ENCODE data around the gene COG2.
"Not testable (repeated sequence)": the region's sequence is repeated elsewhere in the genome, so short reads cannot be mapped to it uniquely, and the experiment has no call there.

COG2 gene

GRCh38 chr1:230709619-230710542 is 67.6 kb downstream of the COG2 start:
- Histone ChIP-seq H3K4me3 (ENCODE audit: low read depth in 1 of 5, low read length in 5 of 5) (no peak overlapping the region), H3K36me3 (ENCODE audit: control insufficient read depth in 5 of 5, insufficient read depth in 5 of 5, low read length in 5 of 5) (no peaks in the 10 kb centered on the region), H3K9ac (ENCODE audit: low read length in 5 of 5) (no peak overlapping the region), H3K9me3 (ENCODE audit: control insufficient read depth in 5 of 5, low read length in 5 of 5) (no peaks in the 10 kb centered on the region), H3K4me1 (ENCODE audit: control insufficient read depth in 5 of 5, insufficient read depth in 5 of 5, low read length in 5 of 5) (peaks cover 2 to 41% (median 30%) of the 10 kb centered on the region in 5 donors), H3K27me3 (ENCODE audit: control insufficient read depth in 5 of 5, insufficient read depth in 4 of 5, low read length in 5 of 5) (peaks cover 0 to 4% (median 0%) of the 10 kb centered on the region in 5 donors), H3K27ac (ENCODE audit: low read depth, low read length) (no peak overlapping the region)

- Histone ChIP-seq H3K9ac (ENCODE audit: low read length in 5 of 5) (no peak overlapping the region), H3K4me1 (ENCODE audit: control insufficient read depth in 5 of 5, insufficient read depth in 5 of 5, low read length in 5 of 5) (peaks cover 2 to 42% (median 30%) of the 10 kb centered on the region in 5 donors), H3K27ac (ENCODE audit: low read depth, low read length) (no peak overlapping the region), H3K9me3 (ENCODE audit: control insufficient read depth in 5 of 5, low read length in 5 of 5) (no peaks in the 10 kb centered on the region), H3K36me3 (ENCODE audit: control insufficient read depth in 5 of 5, insufficient read depth in 5 of 5, low read length in 5 of 5) (no peaks in the 10 kb centered on the region), H3K27me3 (ENCODE audit: control insufficient read depth in 5 of 5, insufficient read depth in 4 of 5, low read length in 5 of 5) (peaks cover 0 to 4% (median 0%) of the 10 kb centered on the region in 5 donors), H3K4me3 (ENCODE audit: low read depth in 1 of 5, low read length in 5 of 5) (no peak overlapping the region)
Observed at GRCh38 chr1:230710543-230710904, 68.2 kb downstream of the COG2 start.

GRCh38 chr1:230711245-230711644 is 69.0 kb downstream of the COG2 start:
- H3K9ac ChIP-seq (ENCODE audit: low read length in 5 of 5): no peak overlapping the region
- H3K27ac ChIP-seq (ENCODE audit: low read depth, low read length): no peak overlapping the region
- H3K9me3 ChIP-seq (ENCODE audit: control insufficient read depth in 5 of 5, low read length in 5 of 5): no peaks in the 10 kb centered on the region
- peaks cover 0 to 4% (median 0%) of the 10 kb centered on the region in 5 donors for H3K27me3 ChIP-seq (ENCODE audit: control insufficient read depth in 5 of 5, insufficient read depth in 4 of 5, low read length in 5 of 5)
- peaks cover 2 to 42% (median 30%) of the 10 kb centered on the region in 5 donors for H3K4me1 ChIP-seq (ENCODE audit: control insufficient read depth in 5 of 5, insufficient read depth in 5 of 5, low read length in 5 of 5)
- no peak overlapping the region for H3K4me3 ChIP-seq (ENCODE audit: low read depth in 1 of 5, low read length in 5 of 5)
- H3K36me3 ChIP-seq (ENCODE audit: control insufficient read depth in 5 of 5, insufficient read depth in 5 of 5, low read length in 5 of 5): no peaks in the 10 kb centered on the region

DNA sequence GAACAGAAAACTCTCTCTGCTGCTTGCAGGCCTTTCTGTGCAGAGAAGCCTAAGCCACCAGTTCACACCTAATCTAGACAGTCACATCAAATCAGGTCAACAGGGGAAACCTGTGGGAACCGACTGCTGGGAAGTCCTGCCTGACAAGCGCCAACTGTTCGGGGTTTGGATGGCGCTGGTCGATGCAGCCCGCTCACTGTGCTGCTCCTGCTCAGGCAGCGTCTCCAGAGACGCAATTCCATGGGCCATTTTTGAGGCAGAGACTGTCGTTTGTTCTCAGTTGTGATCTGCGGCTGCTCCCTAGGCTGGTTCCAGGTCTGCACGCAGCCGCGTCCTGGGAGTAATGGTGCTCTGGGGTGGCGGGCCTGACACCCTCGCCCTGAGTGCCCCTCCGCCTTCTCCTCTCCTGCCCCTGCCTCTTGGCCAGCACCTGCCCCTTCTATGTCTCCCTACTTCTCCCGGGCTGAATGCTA is 70.2 kb downstream of the COG2 start:
- H3K27ac ChIP-seq (ENCODE audit: low read depth, low read length): no peak overlapping the region
- peaks cover 2 to 36% (median 26%) of the 10 kb centered on the region in 5 donors for H3K4me1 ChIP-seq (ENCODE audit: control insufficient read depth in 5 of 5, insufficient read depth in 5 of 5, low read length in 5 of 5)
- no peaks in the 10 kb centered on the region for H3K27me3 ChIP-seq (ENCODE audit: control insufficient read depth in 5 of 5, insufficient read depth in 4 of 5, low read length in 5 of 5)
- H3K9ac ChIP-seq (ENCODE audit: low read length in 5 of 5): no peak overlapping the region
- H3K4me3 ChIP-seq (ENCODE audit: low read depth in 1 of 5, low read length in 5 of 5): no peak overlapping the region
- H3K36me3 ChIP-seq (ENCODE audit: control insufficient read depth in 5 of 5, insufficient read depth in 5 of 5, low read length in 5 of 5): no peaks in the 10 kb centered on the region
- H3K9me3 ChIP-seq (ENCODE audit: control insufficient read depth in 5 of 5, low read length in 5 of 5): no peaks in the 10 kb centered on the region

DNA sequence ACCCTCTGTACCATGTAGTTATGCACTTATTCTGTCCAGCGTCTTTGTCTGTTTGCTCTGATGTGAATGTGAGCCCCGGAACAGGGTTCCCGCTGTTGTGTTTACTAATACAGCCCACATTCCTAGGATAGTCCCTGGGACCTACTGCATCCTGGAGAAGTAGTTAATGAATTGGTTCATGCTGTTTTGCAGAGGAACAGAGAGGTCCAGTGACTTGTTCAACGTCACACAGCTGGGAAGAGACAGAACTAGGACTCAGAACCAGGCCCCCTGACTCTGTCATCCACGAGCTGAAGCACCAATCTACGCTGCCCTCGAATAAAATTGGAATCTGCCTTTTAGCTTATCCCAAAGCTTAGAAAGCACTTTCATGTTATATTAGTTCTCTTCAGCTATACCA is 70.9 kb downstream of the COG2 start:
- Histone ChIP-seq H3K9me3 (ENCODE audit: control insufficient read depth in 5 of 5, low read length in 5 of 5) (no peaks in the 10 kb centered on the region), H3K27me3 (ENCODE audit: control insufficient read depth in 5 of 5, insufficient read depth in 4 of 5, low read length in 5 of 5) (no peaks in the 10 kb centered on the region), H3K36me3 (ENCODE audit: control insufficient read depth in 5 of 5, insufficient read depth in 5 of 5, low read length in 5 of 5) (no peaks in the 10 kb centered on the region), H3K4me3 (ENCODE audit: low read depth in 1 of 5, low read length in 5 of 5) (no peak overlapping the region), H3K27ac (ENCODE audit: low read depth, low read length) (no peak overlapping the region), H3K9ac (ENCODE audit: low read length in 5 of 5) (no peak overlapping the region), H3K4me1 (ENCODE audit: control insufficient read depth in 5 of 5, insufficient read depth in 5 of 5, low read length in 5 of 5) (peaks cover 2 to 30% (median 23%) of the 10 kb centered on the region in 5 donors)

DNA sequence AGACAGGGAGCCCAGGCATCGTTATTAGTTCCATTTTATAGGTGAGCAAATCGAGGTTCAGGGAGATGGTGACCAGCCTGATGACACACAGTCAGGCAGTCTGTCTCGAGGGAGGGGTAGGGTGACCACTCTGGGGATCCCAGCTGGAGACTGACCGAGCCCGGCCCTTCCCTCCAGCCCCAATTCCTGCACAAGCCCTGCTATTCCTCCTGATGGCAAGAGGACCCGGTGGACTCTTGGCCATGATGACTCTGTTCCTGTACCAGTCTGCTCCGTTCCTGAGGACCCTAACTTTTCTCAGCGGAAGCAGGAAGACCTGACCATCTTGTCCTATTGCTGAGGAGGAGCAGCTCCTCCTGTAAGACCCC is 71.2 kb downstream of the COG2 start:
- no peak overlapping the region for H3K9ac ChIP-seq (ENCODE audit: low read length in 5 of 5)
- H3K4me1 ChIP-seq (ENCODE audit: control insufficient read depth in 5 of 5, insufficient read depth in 5 of 5, low read length in 5 of 5): peaks cover 2 to 26% (median 20%) of the 10 kb centered on the region in 5 donors
- H3K27me3 ChIP-seq (ENCODE audit: control insufficient read depth in 5 of 5, insufficient read depth in 4 of 5, low read length in 5 of 5): no peaks in the 10 kb centered on the region
- peak overlapping the region; percentile 13 to 51 (median 29) for H3K4me3 ChIP-seq (ENCODE audit: low read depth in 1 of 5, low read length in 5 of 5)
- H3K9me3 ChIP-seq (ENCODE audit: control insufficient read depth in 5 of 5, low read length in 5 of 5): no peaks in the 10 kb centered on the region
- no peaks in the 10 kb centered on the region for H3K36me3 ChIP-seq (ENCODE audit: control insufficient read depth in 5 of 5, insufficient read depth in 5 of 5, low read length in 5 of 5)
- H3K27ac ChIP-seq (ENCODE audit: low read depth, low read length): no peak overlapping the region

DNA sequence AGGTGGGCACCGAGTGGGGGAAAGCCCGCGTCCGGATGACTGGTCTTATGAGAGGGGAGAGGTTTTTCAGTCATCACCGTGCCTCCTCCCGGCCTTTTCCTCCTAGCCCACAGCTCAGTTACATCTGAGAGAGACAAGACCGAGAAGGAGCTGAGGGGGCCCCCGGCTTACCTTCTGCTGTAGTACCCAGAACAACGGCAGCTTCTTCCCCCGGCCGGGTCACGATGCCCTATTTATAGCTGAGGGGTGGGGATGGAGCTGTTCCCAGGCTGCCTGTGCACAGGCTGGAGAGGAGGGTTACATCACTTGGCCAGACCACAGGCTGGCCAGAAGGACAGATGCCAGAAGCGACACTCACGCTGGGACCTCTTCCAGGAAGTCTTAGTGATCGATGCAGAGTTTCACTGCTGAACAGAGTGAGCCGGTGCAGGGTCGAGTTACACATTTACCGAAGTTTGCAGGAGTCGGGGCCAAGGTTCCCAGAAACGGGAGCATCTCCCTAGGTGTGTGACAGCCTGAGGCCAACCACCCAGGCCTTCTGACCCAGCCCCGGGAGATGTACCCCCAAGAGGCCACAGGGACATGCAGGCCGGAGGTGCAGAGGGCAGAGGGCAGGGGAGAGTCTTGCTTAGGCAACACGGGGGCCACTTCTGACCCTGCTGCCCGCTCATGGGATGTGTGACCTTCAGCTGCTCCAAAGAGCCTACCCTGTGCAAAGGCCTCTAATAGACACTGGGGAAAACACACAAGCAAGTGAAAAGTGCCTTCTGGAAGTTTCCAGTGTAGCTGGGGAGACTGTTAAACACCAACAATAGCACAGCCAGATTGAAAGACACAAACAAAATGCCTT is 71.9 kb downstream of the COG2 start, which contains the start of gene AGT:
TSS of gene AGT (minus strand) at position 208 of the 850 bp plus-strand sequence. CDS start 3,299 bp downstream, outside the sequence.
- Histone ChIP-seq H3K9ac (ENCODE audit: low read length in 5 of 5) (no peak within 1 kb of the TSS), H3K36me3 (ENCODE audit: control insufficient read depth in 5 of 5, insufficient read depth in 5 of 5, low read length in 5 of 5) (no peaks in the 10 kb centered on the region), H3K27me3 (ENCODE audit: control insufficient read depth in 5 of 5, insufficient read depth in 4 of 5, low read length in 5 of 5) (no peaks in the 10 kb centered on the region), H3K4me3 (ENCODE audit: low read depth in 1 of 5, low read length in 5 of 5) (peak within 1 kb of the TSS; percentile 17 to 51 (median 34)), H3K27ac (ENCODE audit: low read depth, low read length) (no peak within 1 kb of the TSS), H3K4me1 (ENCODE audit: control insufficient read depth in 5 of 5, insufficient read depth in 5 of 5, low read length in 5 of 5) (peaks cover 2 to 20% (median 15%) of the 10 kb centered on the region in 5 donors), H3K9me3 (ENCODE audit: control insufficient read depth in 5 of 5, low read length in 5 of 5) (no peaks in the 10 kb centered on the region)

GRCh38 chr1:230715510-230715909 is 73.2 kb downstream of the COG2 start:
- Histone ChIP-seq H3K9me3 (ENCODE audit: control insufficient read depth in 5 of 5, low read length in 5 of 5) (no peaks in the 10 kb centered on the region), H3K27me3 (ENCODE audit: control insufficient read depth in 5 of 5, insufficient read depth in 4 of 5, low read length in 5 of 5) (no peaks in the 10 kb centered on the region), H3K36me3 (ENCODE audit: control insufficient read depth in 5 of 5, insufficient read depth in 5 of 5, low read length in 5 of 5) (no peaks in the 10 kb centered on the region), H3K4me3 (ENCODE audit: low read depth in 1 of 5, low read length in 5 of 5) (no peak overlapping the region), H3K9ac (ENCODE audit: low read length in 5 of 5) (no peak overlapping the region), H3K27ac (ENCODE audit: low read depth, low read length) (no peak overlapping the region), H3K4me1 (ENCODE audit: control insufficient read depth in 5 of 5, insufficient read depth in 5 of 5, low read length in 5 of 5) (peaks cover 2 to 20% (median 15%) of the 10 kb centered on the region in 5 donors)

- not testable (repeated sequence) for H3K27me3 ChIP-seq (ENCODE audit: control insufficient read depth in 5 of 5, insufficient read depth in 4 of 5, low read length in 5 of 5); H3K4me3 ChIP-seq (ENCODE audit: low read depth in 1 of 5, low read length in 5 of 5); H3K9ac ChIP-seq (ENCODE audit: low read length in 5 of 5); H3K27ac ChIP-seq (ENCODE audit: low read depth, low read length); H3K9me3 ChIP-seq (ENCODE audit: control insufficient read depth in 5 of 5, low read length in 5 of 5); H3K36me3 ChIP-seq (ENCODE audit: control insufficient read depth in 5 of 5, insufficient read depth in 5 of 5, low read length in 5 of 5)
- peaks cover 2 to 20% (median 15%) of the 10 kb centered on the region in 5 donors for H3K4me1 ChIP-seq (ENCODE audit: control insufficient read depth in 5 of 5, insufficient read depth in 5 of 5, low read length in 5 of 5)
Observed at GRCh38 chr1:230716453-230716852, 74.2 kb downstream of the COG2 start.

Data from subcutaneous abdominal adipose tissue (tissue), 5 donors.